Measurements from ENCODE around the gene PROZ.
"Not testable (repeated sequence)": the region's sequence is repeated elsewhere in the genome, so short reads cannot be mapped to it uniquely, and the experiment has no call there.

The PROZ gene, protein sequence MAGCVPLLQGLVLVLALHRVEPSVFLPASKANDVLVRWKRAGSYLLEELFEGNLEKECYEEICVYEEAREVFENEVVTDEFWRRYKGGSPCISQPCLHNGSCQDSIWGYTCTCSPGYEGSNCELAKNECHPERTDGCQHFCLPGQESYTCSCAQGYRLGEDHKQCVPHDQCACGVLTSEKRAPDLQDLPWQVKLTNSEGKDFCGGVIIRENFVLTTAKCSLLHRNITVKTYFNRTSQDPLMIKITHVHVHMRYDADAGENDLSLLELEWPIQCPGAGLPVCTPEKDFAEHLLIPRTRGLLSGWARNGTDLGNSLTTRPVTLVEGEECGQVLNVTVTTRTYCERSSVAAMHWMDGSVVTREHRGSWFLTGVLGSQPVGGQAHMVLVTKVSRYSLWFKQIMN

DNA sequence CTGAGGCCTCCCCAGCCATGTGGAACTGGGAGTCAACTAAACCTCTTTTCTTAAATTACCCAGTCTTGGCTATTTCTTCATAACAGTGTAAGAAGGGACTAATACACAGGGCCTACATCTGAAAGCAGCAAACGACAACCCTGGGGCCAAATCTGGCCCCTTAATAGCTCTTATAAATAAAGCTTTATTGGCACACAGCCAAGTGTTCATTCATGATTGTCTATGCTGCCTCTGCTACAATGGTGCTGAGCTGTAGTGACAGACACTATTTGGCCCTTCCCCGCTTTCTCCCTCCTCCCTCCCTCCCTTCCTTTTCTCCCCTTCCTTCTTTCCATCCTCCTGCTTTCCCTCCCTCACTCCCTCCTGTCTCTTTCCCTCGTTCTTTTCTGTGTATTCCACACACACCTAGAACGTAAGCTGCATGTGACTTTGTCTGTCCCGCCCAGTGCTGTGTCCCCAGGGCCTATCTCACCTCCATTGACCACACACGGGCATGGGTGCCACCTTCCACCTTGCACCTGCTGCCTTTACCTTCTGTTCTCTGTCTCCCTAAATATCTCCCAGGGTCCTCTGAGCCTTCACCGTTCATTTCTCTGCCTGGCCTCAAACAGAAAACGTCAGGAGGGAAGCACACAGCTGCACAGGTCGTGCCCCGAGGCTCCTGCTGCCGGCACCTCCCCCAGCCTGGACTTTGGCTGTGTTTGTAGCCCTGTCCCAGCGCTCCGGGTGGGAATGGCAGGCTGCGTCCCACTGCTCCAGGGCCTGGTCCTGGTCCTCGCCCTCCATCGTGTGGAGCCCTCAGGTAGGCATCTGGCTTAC is at the start of gene PROZ:
Gene PROZ, plus strand, starts transcription at position 720 of the 819 bp plus-strand sequence. Its CDS starts 13 bp downstream, at position 733.
- no peak for DNase-seq

DNA sequence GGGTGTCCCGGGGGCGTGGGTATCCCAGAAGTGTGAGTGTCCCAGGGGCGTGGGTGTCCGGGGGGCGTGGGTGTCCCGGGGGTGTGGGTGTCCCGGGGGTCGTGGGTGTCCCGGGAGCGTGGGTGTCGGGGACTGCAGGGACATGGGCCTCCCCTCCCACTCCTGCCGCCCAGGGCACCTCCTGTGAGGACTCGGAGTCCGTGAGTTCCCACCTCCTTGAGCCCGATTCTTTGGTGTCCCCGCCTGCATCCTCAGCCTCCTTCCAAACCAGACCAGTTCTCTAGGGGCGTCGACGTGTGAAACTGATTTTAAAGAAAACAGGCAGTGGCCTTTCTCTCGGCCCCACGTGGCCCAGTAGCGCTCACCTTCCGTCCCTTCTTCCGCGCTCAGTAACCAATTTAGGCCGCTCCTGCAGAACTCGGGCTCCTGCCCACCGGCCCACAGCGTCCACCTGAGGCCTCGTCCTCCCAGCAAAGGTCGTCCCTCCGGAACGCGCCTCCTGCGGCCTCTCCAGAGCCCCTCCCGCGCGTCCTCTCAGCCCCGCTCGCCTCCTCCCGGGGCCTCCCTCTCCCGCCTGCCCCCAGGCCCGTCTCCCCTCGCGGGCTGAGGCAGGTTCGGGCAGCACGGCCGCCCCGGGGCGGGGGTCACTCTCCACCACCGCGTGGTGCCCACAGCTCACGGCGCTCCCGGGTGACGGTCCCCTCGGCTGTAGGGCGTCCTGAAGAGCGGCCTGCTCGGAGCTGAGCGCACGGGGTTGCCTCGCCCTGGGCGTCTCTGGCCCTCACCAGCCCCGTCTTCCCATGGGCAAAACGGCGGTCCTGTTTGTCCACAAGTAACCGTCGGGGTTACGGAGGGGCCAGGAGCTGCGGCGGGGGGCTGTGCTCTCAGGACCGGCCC is 49.0 kb upstream of the PROZ start:
- no peak for DNase-seq

DNA sequence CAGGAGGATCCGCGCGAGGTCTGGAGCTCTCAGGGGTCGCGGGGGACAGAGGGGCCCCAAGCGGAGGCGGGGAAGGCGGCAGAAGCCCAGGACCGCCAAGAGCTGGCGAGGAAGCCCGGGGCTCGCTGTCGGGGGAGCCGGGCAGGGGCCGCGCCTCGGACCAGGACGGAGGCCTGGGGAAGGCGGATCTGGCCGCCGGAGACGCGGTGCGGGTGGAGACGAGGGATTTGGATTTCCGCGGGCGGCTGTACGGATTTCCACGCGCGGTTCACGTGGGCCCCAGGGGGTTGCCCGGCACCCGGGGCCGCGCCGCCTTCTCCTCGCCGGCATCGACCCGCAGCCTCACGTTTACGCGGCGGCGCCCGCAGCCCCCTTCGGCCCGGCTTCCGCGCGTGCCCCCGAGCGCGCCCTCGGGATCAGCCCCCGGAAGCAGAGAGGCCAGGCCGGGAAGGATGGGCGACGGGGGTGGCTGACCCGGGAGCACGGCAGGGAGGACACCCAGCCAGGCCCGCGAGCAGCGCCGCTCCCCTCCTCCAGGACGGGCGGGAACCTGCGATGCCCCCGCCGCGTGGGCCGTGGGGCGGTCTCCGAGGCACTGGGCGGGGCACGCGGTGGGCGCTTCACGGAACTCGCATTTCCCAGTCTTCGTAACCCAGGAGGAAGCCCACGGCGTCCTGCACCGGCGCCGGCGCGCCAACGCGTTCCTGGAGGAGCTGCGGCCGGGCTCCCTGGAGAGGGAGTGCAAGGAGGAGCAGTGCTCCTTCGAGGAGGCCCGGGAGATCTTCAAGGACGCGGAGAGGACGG is 48.2 kb upstream of the PROZ start:
- no peak for DNase-seq

DNA sequence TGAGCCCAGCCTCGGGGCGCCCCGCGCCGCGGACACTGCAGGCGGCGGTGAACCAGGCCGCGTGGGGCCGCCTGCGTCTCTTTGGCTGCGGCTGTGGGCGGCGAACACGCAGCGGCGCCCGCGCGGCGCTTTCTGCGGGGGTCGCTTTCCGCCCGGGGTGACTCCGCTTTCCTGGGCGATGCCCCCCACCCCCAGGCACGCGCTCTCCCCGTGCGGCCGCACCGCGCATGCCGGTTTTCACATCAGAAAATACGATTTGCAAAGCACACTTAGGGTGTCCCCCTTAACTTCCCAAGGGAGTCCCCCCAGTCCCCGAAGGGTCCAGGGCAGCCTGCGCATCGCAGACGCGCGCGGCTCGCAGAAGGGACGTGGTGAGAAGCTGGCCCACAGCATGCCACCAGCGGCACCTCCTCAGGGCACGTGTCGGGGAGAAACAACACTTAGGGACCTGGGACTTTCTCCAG is 47.6 kb upstream of the PROZ start:
- DNase-seq: no peak

DNA sequence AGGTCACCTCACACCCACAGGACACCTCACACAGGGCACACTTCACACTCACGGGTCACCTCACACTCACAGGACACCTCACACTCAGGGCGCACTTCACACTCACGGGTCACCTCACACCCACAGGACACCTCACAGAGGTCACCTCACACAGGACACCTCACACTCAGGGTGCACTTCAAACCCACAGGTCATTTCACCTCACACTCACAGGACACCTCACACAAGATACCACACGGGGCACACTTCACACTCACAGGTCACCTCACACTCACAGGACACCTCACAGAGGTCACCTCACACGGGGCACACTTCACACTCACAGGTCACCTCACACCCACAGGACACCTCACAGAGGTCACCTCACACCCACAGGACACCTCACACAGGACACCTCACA is 46.6 kb upstream of the PROZ start:
- not testable (repeated sequence) for DNase-seq

DNA sequence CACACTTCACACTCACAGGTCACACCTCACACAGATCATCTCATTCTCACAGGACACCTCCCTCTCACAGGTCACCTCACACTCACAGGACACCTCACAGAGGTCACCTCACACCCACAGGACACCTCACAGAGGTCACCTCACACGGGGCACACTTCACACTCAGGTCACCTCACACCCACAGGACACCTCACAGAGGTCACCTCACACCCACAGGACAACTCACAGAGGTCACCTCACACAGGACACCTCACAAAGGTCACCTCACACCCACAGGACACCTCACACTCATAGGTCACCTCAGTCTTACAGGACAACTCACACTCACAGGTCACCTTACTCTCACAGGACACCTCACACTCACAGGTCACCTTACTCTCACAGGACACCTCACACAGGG is 46.0 kb upstream of the PROZ start:
- not testable (repeated sequence) for DNase-seq

DNA sequence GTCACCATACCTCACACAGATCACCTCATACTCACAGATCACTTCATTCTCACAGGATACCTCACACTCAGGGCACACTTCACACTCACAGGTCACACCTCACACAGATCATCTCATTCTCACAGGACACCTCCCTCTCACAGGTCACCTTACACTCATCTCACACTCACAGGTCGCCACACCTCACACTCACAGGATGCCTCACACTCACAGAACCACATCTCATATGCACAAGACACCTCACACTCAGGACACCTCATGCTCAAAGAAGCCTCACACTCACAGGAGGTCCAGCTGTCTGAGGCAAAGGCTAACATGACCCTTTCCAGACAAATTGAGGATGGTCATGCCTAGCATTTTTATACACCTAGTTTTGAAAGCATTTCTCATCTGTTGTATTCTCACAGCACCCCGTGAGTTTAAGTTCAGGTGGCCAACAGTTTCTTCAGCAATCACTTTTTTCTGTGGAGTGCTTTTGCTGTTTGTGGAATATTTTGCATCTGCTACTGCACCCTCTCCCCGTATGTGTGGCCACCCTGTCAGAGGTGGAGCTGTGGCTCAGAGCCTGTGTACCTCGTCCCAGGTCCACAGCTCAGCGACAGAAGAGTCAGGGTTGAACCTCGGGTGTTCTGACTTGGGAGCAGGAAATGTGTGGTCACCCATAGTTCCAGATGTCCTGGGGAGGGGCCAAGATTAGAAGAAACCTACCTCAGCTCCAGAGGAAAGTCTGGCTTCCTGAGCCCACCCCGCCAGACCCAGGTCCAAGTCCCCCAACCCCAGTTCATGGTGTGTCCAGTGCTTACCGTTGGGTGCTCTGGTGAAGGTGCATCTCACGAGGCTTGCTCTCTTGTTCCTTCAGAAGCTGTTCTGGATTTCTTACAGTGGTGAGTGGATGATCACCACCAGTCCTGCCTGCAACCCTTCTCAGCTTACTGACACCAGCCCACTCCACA is 45.3 kb upstream of the PROZ start:
- no peak for DNase-seq

DNA sequence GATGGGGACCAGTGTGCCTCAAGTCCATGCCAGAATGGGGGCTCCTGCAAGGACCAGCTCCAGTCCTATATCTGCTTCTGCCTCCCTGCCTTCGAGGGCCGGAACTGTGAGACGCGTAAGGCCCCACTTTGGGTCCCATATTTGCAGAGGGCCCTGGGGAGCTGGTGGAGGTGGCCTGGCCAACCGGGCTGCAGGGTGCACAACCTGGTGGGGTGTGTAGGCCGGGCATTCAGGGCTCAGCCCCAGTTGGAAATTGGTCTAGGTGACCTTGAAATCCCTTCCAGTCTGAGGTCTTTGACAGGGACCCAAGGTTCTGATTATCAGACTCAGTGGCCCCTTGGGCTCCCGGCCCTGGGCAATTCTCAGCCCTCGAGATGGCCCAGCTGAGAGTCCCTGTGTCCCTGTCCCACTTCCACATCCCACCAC is 44.6 kb upstream of the PROZ start:
- no peak for DNase-seq

DNA sequence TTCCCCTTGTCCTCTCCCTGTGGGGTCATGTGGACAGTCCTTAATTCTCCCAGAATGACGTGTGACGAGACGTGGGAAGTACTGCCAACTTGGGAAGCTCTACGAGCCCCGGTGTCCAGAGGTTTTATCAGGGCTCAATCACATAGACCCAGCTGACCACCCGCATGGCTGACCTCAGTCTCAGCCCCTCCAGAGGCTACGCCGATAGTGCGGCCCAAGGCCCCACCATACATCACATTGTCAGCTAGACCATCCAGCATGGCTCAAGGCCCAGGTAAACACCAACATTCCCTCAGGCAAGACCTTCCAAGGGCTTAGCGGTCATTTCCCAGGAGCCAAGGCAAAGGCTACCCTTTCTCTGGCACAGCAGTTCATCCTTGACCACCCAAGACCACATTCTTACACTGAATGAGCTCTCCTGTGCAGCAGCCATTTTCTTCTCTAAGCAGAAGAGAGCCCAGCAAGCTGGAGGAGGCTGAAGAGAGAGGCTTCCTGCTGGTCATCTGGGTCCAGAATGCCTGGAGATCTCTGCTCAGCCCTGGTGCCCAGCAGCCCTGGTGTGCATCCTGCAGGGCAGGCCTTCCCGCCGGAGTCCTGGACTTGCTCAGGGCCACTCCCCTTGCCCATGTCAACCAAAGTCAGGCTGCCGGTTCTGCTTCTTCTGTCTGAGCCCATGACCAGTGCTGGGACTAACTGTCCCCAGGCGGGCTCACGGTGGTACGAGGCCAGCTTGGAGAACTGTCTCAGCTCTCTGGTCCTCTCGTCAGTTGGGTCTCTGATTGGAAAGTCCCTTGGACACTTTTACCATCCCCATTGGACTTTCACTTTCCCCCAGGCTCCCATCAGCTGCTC is 43.7 kb upstream of the PROZ start:
- no peak for DNase-seq

DNA sequence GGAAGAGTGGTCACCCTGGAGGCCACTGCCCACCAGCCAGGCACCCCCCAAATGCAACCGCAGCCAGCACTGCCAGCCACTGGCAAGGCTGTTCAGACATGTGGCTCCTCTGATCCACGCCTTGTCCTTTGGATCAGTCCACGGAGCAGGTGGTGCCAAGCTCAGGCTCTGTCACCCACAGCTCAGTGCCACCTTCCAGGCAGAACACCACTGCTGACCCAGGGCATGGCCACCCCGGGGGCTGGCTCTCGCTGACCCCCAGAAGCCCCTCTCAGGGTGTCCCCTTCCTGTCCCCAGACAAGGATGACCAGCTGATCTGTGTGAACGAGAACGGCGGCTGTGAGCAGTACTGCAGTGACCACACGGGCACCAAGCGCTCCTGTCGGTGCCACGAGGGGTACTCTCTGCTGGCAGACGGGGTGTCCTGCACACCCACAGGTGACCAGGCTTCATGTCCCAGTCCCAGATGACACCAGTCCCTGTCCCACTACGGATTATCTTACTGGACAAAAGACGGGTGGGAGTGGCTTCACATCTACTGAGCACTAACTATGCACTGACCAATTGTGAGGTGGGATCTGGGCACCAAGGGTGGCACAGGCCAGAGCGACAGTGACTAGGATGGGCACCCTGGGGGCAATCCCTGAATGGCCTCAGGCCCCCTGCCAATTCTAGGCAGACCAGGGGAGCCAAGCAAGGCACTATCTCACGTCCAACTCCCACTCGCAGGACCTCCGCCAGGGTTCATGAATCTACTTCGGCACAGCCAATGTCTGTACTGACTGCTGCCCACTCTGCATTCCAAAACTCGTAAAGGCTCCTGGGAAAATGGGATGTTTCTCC is 42.9 kb upstream of the PROZ start:
- no peak for DNase-seq

DNA sequence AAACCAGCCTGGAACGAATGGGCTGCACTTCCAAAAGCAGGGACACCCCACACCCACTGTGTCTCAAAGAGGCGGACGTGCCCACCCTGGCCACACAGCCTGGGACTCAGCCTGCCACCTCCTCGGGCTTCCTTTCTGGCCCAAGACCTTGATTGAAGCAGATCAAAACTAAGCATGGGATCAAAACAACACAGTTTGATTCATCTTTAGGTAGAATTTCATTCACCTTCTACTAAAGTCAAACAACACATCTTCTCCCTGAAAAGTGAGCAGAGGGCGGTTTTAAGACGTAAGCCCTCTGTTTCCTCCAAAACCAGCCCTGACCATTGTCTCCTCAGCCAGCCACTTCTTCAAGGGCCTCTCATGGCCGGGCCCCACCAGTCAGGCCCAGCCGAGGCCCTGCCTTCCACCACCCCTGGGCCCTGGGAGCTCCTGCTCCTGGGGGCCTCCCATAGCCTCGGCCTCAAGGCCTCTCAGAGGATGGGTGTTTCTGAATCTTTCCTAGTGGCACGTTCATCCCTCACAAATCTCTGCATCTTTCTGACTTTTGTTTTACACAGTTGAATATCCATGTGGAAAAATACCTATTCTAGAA is 42.1 kb upstream of the PROZ start:
- no peak for DNase-seq

DNA sequence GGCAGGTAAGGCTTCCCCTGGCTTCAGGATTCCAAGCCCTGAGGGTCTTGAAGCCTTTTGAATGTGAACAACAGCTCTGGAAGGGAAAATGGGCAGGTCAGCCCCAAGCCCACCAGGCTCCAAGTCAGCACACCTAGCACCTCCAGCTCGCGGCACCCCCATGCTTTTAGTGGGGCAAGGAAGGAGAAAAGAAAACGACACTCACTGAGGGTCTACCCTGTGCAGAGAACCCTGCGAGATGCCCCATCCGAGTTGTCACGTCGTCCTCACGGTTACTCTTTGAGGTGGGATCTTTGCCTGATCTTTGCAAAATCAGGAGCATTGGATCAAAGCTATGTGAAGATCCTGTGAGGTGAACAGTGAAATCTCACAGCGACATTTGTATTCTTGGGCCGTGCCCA is 41.6 kb upstream of the PROZ start:
- no peak for DNase-seq

DNA sequence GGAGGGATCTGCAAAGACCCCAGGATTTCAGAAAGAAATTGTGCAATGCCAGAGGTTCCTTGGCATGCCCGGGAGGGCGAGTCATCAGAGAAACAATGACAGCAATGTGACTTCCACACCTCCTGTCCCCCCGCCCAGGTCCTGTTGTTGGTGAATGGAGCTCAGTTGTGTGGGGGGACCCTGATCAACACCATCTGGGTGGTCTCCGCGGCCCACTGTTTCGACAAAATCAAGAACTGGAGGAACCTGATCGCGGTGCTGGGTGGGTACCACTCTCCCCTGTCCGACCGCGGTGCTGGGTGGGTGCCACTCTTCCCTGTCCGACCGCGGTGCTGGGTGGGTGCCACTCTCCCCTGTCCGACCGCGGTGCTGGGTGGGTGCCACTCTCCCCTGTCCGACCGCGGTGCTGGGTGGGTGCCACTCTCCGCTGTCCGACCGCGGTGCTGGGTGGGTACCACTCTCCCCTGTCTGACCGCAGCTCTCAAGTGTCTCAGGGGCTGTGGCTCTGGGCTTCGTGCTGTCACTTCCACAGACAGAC is 41.0 kb upstream of the PROZ start:
- DNase-seq: no peak

DNA sequence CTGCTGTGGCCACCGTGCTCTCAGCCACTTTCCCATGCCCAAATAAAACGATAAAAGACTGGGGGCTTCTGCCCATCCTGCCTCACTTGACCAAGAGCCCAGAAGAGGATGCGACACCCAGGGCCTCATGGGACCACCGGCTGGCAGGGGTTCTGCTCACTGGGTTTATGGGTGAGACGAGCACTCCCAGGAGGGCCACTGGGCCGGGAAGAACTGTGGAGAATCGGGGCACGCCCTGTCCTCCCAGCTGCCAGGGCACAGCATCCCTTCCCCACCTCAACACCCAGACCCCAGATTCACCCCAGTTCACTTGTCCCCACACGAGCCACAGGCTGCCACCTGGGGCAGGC is 40.6 kb upstream of the PROZ start:
- DNase-seq: no peak

DNA sequence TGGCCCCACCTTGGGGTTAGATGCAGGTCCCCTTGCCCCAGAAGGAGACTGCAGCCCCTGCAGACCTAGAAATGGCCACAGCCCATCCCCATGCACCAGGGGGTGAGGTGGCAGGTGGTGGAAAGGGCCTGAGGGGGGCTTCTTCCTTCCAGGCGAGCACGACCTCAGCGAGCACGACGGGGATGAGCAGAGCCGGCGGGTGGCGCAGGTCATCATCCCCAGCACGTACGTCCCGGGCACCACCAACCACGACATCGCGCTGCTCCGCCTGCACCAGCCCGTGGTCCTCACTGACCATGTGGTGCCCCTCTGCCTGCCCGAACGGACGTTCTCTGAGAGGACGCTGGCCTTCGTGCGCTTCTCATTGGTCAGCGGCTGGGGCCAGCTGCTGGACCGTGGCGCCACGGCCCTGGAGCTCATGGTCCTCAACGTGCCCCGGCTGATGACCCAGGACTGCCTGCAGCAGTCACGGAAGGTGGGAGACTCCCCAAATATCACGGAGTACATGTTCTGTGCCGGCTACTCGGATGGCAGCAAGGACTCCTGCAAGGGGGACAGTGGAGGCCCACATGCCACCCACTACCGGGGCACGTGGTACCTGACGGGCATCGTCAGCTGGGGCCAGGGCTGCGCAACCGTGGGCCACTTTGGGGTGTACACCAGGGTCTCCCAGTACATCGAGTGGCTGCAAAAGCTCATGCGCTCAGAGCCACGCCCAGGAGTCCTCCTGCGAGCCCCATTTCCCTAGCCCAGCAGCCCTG is 40.0 kb upstream of the PROZ start:
- no peak for DNase-seq

DNA sequence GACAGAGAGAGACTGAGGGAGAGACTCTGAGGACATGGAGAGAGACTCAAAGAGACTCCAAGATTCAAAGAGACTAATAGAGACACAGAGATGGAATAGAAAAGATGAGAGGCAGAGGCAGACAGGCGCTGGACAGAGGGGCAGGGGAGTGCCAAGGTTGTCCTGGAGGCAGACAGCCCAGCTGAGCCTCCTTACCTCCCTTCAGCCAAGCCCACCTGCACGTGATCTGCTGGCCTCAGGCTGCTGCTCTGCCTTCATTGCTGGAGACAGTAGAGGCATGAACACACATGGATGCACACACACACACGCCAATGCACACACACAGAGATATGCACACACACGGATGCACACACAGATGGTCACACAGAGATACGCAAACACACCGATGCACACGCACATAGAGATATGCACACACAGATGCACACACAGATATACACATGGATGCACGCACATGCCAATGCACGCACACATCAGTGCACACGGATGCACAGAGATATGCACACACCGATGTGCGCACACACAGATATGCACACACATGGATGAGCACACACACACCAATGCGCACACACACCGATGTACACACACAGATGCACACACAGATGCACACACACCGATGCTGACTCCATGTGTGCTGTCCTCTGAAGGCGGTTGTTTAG is 39.2 kb upstream of the PROZ start:
- no peak for DNase-seq

DNA sequence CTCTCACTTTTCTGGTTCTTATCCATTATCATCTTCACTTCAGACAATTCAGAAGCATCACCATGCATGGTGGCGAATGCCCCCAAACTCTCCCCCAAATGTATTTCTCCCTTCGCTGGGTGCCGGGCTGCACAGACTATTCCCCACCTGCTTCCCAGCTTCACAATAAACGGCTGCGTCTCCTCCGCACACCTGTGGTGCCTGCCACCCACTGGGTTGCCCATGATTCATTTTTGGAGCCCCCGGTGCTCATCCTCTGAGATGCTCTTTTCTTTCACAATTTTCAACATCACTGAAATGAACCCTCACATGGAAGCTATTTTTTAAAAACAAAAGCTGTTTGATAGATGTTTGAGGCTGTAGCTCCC is 38.6 kb upstream of the PROZ start:
- no peak for DNase-seq

Data from NCI-H2171 (cell line).